ENCODE results near the gene EBF3. TPM values are rescaled to one million over a fixed set of nuclear protein-coding genes. Genes with fewer than 3 reads are reported as not detected.

EBF3 gene
- total RNA-seq, 2 donors from 2014 or later = 0.44 to 2.0 TPM

DNA sequence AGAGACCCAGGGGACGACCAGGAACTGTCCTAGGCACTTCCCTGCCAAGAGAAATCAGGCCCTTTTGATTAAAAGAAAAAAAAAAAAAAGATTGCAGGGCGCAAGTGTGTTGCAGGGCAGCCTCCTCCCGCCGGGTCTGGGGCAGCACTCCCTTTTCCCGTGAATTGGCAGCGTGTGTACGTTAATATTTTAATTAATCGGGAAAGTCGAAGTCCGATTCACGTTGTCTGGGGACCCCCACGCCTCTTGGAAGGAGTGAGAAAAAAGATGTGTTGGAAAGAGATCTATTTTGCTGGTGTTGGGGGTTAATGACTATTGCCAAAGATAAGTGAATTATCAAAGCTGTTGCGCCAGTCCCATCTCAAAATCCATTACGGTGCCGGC lies 1.3 kb upstream of the EBF3 start:
- Histone ChIP-seq H3K9ac (ENCODE audit: extremely low read depth, low read length, poor library complexity, severe bottlenecking) (no peak overlapping the region), H3K4me3 (ENCODE audit: low read length) (no peak overlapping the region), H3K27me3 (ENCODE audit: control insufficient read depth, insufficient read depth, low read length, poor library complexity, severe bottlenecking) (peaks cover 91% of the 10 kb centered on the region), H3K9me3 (ENCODE audit: control insufficient read depth, low read length) (no peaks in the 10 kb centered on the region), H3K27ac (ENCODE audit: low read depth, low read length) (no peak overlapping the region), H3K36me3 (ENCODE audit: control insufficient read depth, insufficient read depth, low read length) (no peaks in the 10 kb centered on the region), H3K4me1 (ENCODE audit: control insufficient read depth, insufficient read depth, low read length) (peaks cover 9% of the 10 kb centered on the region)
- peak overlapping the region; percentile 44 for H3K4me3 Mint-ChIP-seq
- no peaks in the 10 kb centered on the region for H3K36me3 Mint-ChIP-seq (ENCODE audit: low read depth)
- DNase-seq = no peak
- WGBS, 2 experiments (ENCODE audit: insufficient coverage in 1 of 2, insufficient read length in 1 of 2) = 3% methylated on average over 7 to 13 of the region's 15 CpGs
- TF ChIP-seq, protein P1, sequence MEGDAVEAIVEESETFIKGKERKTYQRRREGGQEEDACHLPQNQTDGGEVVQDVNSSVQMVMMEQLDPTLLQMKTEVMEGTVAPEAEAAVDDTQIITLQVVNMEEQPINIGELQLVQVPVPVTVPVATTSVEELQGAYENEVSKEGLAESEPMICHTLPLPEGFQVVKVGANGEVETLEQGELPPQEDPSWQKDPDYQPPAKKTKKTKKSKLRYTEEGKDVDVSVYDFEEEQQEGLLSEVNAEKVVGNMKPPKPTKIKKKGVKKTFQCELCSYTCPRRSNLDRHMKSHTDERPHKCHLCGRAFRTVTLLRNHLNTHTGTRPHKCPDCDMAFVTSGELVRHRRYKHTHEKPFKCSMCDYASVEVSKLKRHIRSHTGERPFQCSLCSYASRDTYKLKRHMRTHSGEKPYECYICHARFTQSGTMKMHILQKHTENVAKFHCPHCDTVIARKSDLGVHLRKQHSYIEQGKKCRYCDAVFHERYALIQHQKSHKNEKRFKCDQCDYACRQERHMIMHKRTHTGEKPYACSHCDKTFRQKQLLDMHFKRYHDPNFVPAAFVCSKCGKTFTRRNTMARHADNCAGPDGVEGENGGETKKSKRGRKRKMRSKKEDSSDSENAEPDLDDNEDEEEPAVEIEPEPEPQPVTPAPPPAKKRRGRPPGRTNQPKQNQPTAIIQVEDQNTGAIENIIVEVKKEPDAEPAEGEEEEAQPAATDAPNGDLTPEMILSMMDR (conservative IDR thresholded peaks at IDR 0.05) = no peak
- H3K4me1 Mint-ChIP-seq = peaks cover 28% of the 10 kb centered on the region
- H3K27ac Mint-ChIP-seq = no peak overlapping the region
- no peaks in the 10 kb centered on the region for H3K9me3 Mint-ChIP-seq
- H3K27me3 Mint-ChIP-seq (ENCODE audit: insufficient read depth) = peaks cover 86% of the 10 kb centered on the region

DNA sequence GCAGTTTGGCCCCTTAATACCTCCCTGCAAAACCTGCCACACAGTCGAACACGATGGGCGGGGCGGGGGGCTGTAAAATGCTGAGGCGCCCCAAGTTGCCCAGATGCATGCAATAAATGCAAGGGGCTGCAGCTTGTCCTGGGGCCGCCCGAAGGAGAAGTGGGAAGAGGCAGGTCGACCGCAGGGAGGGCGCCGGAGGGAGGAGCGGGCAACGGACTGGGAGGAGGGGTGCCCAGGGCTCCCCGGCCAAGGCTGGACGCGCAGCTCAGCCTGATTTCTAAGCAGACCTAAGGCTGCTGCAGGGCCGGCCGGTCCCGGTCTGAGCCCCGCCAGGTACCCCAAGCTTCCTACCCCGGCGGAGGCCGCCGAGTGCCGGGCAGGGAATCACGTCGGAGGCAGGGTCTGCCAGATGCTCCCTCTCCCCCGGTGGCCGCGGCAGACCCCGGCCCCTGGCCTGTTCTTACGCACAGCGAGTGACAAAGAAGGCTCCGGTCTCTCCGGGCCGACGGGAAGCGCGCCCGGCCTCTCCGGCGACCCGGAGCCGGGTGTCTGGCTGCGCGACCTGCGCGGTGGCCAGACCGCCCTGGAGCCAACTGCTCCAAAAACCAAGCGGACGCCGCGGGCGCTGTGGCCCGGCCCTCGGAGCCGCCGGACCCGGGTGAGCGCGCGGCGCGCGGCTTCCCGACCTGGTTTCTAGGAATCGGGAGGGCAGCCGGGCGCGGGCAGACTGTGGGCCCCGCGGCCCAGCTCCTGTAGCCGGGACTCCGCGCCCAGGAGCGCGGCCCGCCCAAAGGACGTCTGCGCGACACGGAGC lies 744 bp upstream of the EBF3 start:
- peaks cover 91% of the 10 kb centered on the region for H3K27me3 ChIP-seq (ENCODE audit: control insufficient read depth, insufficient read depth, low read length, poor library complexity, severe bottlenecking)
- no peaks in the 10 kb centered on the region for H3K36me3 ChIP-seq (ENCODE audit: control insufficient read depth, insufficient read depth, low read length)
- H3K9me3 ChIP-seq (ENCODE audit: control insufficient read depth, low read length) = no peaks in the 10 kb centered on the region
- H3K4me1 Mint-ChIP-seq = peaks cover 22% of the 10 kb centered on the region
- H3K27me3 Mint-ChIP-seq (ENCODE audit: insufficient read depth) = peaks cover 86% of the 10 kb centered on the region
- H3K27ac Mint-ChIP-seq = no peak overlapping the region
- H3K4me1 ChIP-seq (ENCODE audit: control insufficient read depth, insufficient read depth, low read length) = peaks cover 9% of the 10 kb centered on the region
- H3K4me3 Mint-ChIP-seq = peak overlapping the region; percentile 44
- no peak overlapping the region for H3K9ac ChIP-seq (ENCODE audit: extremely low read depth, low read length, poor library complexity, severe bottlenecking)
- H3K36me3 Mint-ChIP-seq (ENCODE audit: low read depth) = no peaks in the 10 kb centered on the region
- TF ChIP-seq, protein P1 (conservative IDR thresholded peaks at IDR 0.05) = no peak
- no peaks in the 10 kb centered on the region for H3K9me3 Mint-ChIP-seq
- no peak overlapping the region for H3K4me3 ChIP-seq (ENCODE audit: low read length)
- no peak overlapping the region for H3K27ac ChIP-seq (ENCODE audit: low read depth, low read length)
- DNase-seq = peak; percentile 78
- WGBS, 2 experiments (ENCODE audit: insufficient coverage in 1 of 2, insufficient read length in 1 of 2) = 1% methylated on average over 47 to 82 of the region's 82 CpGs

DNA sequence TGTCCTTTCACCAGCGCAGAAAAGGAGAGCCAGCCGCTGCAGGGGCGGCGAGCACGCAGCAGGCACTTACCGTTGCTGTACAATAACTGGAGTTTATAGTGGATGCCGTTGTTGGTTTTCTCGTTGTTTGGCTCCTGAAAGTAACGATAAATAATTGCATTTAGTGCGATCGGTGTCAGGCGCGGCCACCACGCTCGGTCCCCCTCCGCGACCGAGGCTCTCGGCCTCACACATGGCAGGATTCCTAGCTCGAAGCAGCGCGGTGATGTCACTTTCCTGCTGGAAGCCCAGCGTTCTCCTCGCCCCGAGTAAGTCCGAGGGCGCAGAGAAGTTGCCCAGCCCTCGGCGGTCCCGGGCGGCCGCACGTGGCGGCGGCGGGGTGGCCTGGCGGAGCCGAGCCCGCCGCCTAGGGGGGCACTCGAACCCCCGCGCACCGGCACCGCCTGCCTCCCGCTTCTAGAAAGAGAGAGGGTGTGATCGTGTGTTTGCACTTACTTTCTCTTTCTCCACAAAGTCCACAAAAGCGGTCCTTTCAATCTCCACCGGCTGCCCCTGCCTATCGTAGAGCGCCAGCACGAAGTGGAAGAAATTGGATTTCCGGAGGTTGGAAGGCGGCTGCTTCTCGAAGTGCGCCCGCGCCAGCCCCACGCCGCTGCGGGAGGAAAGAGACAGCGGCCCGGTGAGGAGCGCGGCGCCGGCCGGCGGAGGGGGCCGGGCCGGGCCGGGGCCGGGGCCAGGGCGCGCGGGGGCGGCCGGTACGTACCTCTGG lies 1.0 kb downstream of the EBF3 start:
- H3K4me1 ChIP-seq (ENCODE audit: control insufficient read depth, insufficient read depth, low read length) = peaks cover 5% of the 10 kb centered on the region
- H3K27me3 ChIP-seq (ENCODE audit: control insufficient read depth, insufficient read depth, low read length, poor library complexity, severe bottlenecking) = peaks cover 91% of the 10 kb centered on the region
- no peaks in the 10 kb centered on the region for H3K36me3 Mint-ChIP-seq (ENCODE audit: low read depth)
- peak overlapping the region; percentile 76 for H3K4me3 ChIP-seq (ENCODE audit: low read length)
- H3K36me3 ChIP-seq (ENCODE audit: control insufficient read depth, insufficient read depth, low read length) = no peaks in the 10 kb centered on the region
- WGBS, 2 experiments (ENCODE audit: insufficient coverage in 1 of 2, insufficient read length in 1 of 2) = 0 to 1% methylated on average over 20 to 79 of the region's 79 CpGs
- no peak overlapping the region for H3K9ac ChIP-seq (ENCODE audit: extremely low read depth, low read length, poor library complexity, severe bottlenecking)
- no peaks in the 10 kb centered on the region for H3K9me3 Mint-ChIP-seq
- no peak overlapping the region for H3K27ac ChIP-seq (ENCODE audit: low read depth, low read length)
- peak overlapping the region; percentile 4 for H3K27ac Mint-ChIP-seq
- H3K4me3 Mint-ChIP-seq = peak overlapping the region; percentile 44
- H3K27me3 Mint-ChIP-seq (ENCODE audit: insufficient read depth) = peaks cover 82% of the 10 kb centered on the region
- TF ChIP-seq, protein P1 (conservative IDR thresholded peaks at IDR 0.05) = no peak
- no peaks in the 10 kb centered on the region for H3K9me3 ChIP-seq (ENCODE audit: control insufficient read depth, low read length)
- DNase-seq = peak; percentile 80
- H3K4me1 Mint-ChIP-seq = peaks cover 20% of the 10 kb centered on the region
